ENCODE data around the gene AZIN2.
"Not testable (repeated sequence)": the region's sequence is repeated elsewhere in the genome, so short reads cannot be mapped to it uniquely, and the experiment has no call there.

AZIN2 gene

DNA sequence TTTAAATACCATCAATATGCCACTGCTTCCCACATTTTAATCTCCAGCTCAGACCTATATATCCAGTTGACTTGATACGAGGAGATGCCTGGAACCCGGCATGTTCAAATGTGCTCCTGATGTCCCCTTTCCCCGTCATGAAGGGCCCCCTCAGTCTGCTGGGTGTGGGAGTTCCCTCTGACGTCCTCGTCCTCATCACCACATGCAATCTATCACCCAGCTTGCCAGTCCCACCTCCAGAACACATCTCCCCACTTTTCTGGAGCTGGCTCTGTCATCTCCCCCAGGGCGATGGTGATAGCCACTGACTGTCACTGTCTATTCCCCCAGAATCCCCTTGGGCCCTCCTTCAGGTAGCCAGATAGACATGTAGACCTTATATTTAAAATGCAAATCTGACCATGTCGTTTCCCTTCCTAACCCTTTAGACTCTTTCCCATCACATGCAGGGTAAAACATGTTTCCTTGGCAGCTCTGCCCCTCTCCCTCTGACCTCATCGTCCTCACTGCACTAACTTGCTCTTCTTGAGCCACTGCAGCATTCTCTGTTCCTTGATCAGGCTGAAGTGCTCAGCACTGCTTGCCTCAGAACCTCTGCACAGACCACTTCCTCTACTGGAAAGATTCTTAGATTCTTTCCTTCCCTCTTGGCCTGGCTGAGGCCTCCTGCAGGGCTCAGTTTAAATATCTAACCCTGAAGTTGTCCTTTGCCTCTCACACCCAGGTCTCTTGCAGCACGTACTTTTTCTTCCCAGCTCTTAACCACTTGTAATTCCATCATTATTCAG, 7.4 kb downstream of the AZIN2 start:
- Histone ChIP-seq H3K27ac (peak overlapping the region in 4 of 21 experiments; percentile 14 to 39 (median 34)), H3K4me3 (no peak overlapping the region)

DNA sequence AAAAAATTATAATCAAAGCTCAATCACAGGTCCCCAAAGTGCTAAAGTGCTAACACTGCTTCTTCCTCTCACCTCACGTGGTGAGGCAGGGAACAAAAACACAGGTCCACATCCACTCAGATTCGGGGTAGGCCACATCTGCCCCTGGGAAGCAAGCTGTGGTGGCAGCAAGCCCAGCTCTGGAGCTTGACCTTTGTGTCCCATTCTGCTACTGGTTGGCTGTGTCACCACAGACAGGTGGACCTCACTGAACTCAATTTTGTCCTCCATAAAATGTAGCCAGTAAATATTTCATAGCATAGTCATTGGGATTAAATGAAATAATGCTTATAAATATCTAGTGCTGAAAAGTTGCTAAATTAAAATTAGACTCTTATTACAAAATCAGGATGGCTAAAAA, 8.5 kb downstream of the AZIN2 start:
- Histone ChIP-seq H3K27ac (peak overlapping the region in 1 of 21 experiments; percentile 39), H3K4me3 (no peak overlapping the region)

DNA sequence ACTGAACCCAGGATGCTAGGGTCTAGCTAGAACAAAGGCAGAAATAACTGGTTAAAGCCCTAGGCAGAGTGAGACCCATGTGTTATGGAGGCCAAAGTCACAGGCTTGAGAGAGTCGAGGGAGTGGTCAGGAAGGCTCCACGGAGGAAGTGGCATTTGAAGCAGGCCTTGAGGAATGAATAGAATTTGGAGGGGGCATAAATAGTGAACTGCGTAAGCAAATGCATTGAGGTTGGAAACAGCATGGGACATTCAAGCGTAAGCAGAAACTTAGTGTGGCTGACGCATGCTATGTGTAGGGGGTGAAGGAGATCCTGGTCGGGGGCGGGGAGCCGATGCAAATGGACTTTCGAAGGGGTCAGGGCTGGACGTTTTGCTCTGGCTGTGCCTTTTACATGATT, 11.5 kb downstream of the AZIN2 start:
- no peak overlapping the region for H3K4me3 ChIP-seq
- peak overlapping the region in 1 of 21 experiments; percentile 5 for H3K27ac ChIP-seq

DNA sequence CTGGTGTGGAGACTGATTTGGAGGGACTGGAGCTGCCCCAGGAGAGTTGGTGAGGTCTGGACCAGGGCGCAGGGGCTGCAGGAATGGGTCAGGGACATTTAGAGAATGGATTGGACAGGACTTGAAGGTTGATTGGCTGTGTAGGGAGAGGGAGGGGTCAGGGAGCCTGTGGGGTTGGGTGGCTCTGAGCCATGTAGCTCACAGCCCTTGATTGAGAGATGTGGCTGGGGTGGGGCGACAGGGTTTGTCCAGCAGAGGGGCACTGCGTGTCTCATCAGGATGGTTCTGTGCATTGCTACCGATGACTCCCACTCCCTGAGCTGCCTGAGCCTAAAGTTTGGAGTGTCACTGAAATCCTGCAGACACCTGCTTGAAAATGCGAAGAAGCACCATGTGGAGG, 12.1 kb downstream of the AZIN2 start:
- Histone ChIP-seq H3K4me3 (no peak overlapping the region), H3K27ac (no peak overlapping the region)

DNA sequence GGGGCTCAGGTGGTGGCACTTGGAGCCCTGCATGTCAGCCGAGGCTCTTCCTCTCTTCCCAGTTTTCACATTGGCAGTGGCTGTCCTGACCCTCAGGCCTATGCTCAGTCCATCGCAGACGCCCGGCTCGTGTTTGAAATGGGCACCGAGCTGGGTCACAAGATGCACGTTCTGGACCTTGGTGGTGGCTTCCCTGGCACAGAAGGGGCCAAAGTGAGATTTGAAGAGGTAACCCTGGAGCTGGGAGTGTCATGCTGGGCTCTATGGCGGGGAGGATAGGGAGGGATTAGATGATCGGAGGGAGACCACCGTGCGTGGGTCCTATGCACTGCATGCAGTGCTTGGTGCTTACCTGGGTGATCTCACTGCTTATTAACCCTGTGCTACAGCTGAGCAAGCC, 13.5 kb downstream of the AZIN2 start:
- Histone ChIP-seq H3K4me3 (no peak overlapping the region), H3K27ac (no peak overlapping the region)

DNA sequence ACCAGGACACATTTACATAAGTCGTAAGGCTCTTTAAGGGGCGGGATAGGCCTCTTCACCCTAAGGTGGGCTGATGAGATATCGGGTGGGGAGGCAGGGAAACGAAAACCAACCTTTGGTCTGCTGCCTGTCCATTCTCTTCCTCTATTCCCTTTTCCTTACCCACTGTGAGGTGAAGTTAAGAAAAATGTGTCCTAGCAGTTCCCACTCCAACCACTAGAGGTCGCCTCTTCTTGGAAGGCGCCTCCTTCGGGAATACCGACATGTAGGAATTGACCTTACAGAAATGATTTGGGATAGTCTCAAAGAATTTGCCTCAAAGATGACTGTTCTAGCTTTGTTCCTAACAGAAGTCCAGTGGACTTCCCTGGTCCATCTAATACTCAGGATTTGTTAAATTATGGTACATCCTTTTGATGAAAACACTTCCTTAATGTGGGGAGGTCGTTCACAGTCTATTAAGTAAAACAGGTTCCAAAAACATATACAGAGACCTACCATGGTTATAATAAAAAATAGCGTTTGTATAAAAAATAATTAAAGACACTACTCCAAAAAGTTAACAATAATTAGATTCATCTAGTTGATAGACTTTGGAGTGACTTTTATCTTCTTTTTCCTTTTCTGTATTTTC, 14.1 kb downstream of the AZIN2 start:
- no peak overlapping the region for H3K4me3 ChIP-seq
- no peak overlapping the region for H3K27ac ChIP-seq

DNA sequence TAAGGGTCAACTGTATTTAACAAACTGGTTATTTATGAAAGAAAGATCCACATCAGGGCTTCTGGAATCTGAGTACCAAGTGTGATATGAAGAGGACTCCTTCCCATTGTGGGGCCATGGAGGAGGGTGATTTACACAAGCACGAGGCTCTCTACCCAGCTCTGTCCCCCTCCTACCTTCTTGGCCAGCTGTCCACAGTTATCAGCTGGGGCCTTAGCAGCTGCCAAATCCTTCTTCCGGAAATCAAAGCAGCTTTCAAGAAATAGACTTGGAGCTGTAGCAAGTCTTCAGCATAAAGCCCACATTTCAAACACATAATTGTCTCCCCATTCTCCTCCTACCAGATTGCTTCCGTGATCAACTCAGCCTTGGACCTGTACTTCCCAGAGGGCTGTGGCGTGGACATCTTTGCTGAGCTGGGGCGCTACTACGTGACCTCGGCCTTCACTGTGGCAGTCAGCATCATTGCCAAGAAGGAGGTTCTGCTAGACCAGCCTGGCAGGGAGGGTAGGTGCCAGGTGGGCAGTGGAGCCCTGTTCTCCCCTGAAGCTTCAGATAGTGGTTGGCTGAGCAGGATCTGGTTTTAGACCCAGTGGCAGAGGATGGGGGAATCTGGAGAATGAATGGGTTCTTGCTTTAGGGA, 15.5 kb downstream of the AZIN2 start:
- Histone ChIP-seq H3K4me3 (no peak overlapping the region), H3K27ac (peak overlapping the region in 1 of 21 experiments; percentile 1)

DNA sequence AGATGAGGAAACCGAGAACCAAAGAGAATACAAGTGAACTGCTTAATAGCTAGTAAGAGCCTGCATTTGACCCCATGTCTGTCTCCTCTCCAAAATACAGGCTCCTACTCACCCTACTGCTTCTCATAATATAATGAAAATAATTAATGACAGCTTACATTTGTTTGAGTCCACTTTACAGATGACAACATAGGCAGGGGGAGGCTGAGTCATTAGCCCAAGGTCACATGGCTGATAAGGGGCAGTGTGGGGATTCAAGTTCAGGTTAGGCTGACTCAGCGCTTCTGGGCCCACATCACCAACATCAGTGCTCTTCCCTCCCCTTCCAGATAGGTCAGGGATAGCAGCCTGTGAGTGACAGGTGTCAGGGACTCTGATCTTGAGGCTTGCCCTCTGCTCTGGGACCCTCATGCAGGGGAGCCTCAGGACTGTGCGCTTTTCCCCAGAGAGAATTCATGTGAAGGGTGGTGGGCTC, 16.2 kb downstream of the AZIN2 start:
- H3K27ac ChIP-seq, result peak overlapping the region in 5 of 21 experiments; percentile 8 to 92 (median 17)
- H3K4me3 ChIP-seq, result no peak overlapping the region

DNA sequence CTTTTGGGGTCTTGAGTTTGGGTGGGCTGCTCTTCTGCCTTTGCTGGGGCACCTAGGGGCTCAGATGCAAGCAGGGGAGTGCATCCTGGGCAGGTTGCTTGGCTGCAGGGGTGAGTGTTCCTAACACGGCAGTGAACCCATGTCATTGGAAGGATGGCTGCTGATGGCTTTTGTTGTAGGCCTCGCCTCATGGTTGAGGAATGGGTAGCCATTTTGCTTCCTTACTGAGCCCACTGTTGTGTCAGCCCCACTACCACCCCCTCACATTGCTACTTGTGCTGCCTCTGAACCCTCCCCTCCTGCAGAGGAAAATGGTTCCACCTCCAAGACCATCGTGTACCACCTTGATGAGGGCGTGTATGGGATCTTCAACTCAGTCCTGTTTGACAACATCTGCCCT, 16.8 kb downstream of the AZIN2 start:
- Histone ChIP-seq H3K4me3 (no peak overlapping the region), H3K27ac (peak overlapping the region in 10 of 21 experiments; percentile 15 to 92 (median 72))

DNA sequence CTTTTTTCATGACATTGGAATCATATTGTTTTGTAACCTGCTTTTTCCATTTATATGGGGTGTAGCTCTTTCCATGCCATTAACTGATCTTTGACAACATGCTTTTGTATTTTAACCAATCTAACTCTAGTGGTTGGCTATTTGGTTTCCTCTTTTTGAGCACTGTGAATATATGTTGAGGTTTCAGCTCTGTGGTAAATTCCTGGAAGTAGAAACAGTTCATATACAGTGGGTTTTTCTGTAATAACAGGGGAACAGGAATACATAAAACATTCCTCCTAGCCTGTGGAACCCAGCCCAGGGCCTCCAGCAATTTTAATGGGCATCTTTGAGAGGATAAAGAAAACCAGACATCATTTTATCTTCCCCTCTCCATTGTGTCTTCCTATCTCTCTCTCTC, 17.4 kb downstream of the AZIN2 start:
- H3K27ac ChIP-seq, result peak overlapping the region in 15 of 21 experiments; percentile 28 to 92 (median 73)
- no peak overlapping the region for H3K4me3 ChIP-seq

DNA sequence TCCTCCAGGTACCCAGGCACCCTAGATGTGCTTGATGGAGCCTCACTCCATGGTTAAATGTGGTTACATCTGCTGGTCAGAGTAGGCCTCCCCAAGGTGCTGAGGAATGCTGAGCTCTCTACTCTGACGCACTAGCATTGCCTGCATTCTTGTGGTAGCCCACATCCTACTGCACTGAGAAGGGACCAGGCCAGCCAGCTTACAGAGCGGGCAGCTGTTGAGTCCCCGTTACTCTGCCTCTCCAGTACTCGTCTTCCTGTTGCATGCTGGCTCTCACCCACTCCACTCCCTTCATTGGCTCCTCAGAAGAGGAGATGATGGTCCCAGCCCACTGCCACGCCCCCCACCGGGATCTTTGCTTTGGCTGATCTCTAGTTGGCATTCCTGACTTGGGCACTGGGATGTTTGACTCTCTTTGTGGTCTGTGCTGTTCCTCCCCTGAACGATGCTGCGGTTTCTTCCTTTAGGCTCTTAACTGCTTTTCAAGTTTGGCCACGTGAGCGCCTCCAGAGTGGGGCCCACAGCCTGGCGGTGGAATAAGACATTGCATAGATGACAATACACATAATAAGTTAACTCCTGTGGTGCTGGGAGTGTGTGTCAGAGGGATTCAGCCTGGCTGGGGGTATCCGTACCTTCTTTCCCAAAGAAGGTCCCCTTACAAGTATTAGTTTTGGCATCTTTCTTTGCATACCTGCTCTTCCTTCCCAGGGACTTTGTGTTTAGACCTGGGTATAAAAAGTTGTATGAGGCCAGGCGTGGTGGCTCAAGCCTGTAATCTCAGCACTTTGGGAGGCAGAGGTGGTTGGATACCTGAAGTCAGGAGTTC, 18.6 kb downstream of the AZIN2 start:
- peak overlapping the region in 19 of 21 experiments; percentile 1 to 92 (median 65) for H3K27ac ChIP-seq
- no peak overlapping the region for H3K4me3 ChIP-seq

DNA sequence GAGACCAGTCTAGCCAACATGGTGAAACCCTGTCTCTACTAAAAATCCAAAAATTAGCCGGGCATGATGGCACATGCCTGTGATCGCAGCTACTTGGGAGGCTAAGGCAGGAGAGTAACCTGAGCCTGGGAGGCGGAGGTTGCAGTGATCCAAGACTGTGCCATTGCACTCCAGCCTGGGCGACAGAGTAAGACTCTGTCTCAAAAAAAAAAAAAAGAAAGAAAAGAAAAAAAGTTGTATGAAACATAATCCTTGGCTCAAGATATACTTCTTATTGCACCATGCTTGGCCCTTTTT, 19.1 kb downstream of the AZIN2 start:
- H3K4me3 ChIP-seq, result not testable (repeated sequence)
- peak overlapping the region in 16 of 21 experiments; percentile 1 to 92 (median 68) for H3K27ac ChIP-seq

DNA sequence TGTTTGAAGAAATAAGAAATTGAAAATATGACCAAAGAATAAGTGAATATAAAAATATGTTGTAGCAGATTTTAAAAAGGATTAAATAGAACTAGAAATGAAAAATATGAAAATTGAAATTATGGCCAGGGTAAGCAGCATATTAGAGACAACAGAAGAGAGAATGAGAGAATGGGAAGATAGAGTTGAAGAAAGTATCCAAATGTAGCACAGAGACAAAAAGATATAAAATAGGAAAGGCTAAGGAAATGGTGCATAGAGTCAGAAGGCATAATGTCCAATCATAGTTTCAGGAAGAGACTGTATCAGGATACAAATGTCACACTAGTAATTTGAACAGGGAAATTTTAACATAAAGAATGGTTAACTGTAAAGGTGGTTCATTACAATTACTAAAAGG, 29.5 kb downstream of the AZIN2 start:
- H3K27ac ChIP-seq, result no peak overlapping the region
- H3K4me3 ChIP-seq, result no peak overlapping the region

DNA sequence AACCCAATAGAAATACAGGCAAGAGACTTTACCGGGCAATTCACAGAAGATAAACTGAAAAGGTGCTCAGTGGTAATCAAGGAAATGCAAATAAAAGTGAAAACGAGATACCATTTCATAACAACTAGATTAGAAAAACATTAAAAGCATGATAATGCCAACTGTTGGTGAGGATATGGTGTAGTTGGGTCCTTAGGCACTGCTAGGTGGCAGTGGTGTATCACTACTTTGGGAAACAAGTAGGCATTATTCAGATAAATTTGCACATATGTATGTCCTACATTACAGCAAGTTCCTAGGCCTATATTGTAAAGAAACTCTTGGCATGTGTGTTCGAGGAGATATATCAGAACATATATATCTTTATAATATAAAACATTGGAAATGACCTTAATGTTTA, 31.0 kb downstream of the AZIN2 start:
- H3K4me3 ChIP-seq, result no peak overlapping the region
- H3K27ac ChIP-seq, result no peak overlapping the region

DNA sequence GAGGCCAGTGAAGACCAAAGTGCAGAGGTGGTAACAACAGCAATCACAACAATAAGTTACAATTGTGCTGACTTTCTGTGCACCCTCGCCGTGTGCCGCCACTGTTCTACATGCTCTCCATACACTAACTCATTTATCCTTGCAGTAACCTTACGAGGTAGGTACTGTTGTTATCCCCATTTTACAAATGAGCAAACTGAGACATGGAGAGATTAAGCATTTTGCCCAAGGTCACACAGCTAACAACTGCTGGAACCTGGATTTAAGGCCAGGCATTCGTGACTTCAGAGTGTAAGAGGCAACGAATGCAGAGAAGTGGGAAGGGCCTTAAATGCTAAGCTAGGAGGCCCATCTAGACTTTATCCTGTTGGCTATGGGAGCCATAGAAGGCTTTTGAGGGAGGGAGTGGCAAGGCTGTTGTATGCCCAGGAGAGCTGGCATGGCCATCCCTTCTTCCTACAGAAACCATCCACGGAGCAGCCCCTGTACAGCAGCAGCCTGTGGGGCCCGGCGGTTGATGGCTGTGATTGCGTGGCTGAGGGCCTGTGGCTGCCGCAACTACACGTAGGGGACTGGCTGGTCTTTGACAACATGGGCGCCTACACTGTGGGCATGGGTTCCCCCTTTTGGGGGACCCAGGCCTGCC, 36.6 kb downstream of the AZIN2 start:
- Histone ChIP-seq H3K27ac (no peak overlapping the region), H3K4me3 (no peak overlapping the region)

DNA sequence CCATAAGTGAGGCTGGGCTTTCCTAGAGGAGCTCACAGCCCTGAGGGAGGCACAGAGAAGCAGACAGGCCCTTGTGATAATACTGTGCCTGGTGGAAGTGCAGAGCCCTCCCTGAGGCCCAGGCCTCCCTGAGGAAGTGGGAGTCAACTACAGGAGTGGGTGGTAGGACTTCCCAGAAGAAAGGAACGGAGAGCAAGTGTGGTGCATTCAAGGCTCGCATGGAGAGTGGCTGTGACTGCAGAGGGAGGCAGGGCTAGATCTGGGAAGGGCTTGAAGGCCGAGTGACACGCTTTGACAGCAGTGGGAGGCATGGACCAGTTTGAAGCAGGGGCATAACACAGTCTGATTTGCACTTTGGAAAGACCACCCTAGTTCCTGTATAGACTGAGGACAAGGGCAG, 37.3 kb downstream of the AZIN2 start:
- Histone ChIP-seq H3K27ac (no peak overlapping the region), H3K4me3 (no peak overlapping the region)

DNA sequence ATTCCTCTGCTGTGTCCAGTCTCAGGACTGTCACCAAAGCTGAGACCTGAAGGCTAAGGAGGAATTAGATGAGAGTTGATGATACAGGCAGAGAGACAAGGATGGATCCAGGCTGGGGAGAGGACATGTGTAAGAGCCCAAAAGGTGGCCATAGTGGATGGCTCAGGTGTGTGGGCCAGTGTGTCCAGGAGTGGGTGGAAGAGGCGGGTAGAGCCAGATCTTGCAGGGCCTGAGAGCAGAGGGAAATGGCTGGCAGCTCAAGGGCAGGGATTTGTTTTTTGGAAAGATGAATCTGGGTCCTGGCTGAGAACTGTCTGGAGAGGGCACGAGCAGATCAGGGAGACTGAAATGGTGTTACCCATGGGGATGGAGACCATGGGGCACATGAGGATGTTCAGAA, 38.1 kb downstream of the AZIN2 start:
- no peak overlapping the region for H3K4me3 ChIP-seq

DNA sequence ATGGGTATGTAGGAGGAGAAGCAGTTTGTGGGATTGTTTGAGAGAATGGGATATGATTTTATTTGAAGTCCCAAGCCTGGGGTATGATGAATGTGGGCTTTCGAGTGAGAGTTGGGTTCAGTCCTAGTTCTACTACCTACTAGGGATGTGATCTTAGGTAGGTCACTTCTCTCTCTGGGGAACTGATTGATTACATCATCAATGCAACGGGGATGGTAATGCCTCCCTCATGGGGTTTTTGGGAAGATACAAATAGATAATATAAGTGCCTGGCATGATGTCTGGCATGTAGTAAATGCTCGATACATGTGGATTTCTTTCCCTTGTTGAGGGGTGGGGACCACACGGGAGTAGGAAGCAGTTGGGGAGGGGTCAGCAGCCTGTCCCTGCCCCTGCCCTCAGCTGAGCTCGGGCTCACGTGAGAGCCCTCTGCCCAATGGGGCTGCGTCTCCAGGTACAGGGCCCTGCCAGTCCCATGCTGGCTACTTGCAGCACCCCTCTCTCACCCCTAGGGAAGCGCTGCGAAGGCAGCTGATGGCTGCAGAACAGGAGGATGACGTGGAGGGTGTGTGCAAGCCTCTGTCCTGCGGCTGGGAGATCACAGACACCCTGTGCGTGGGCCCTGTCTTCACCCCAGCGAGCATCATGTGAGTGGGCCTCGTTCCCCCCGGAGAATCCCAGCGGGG, 38.7 kb downstream of the AZIN2 start:
- peak overlapping the region in 1 of 21 experiments; percentile 51 for H3K27ac ChIP-seq
- no peak overlapping the region for H3K4me3 ChIP-seq

More for the DNA sequence above, 38.1 kb downstream of the AZIN2 start:
- H3K27ac ChIP-seq, result no peak overlapping the region
